Stimulated activated CD8-positive, alpha-beta memory T cell treated with anti-CD3 and anti-CD28 coated beads, Interleukin-15, amount 100 ng/mL, for 48 hours (primary cell): Measurements from ENCODE around the gene EIF5AL1.
"Not testable (repeated sequence)": the region's sequence is repeated elsewhere in the genome, so short reads cannot be mapped to it uniquely, and the experiment has no call there.

Source experiments
- DNase-seq, 2 donors: peaks; one replicate each; pipeline ENCODE4 v3.0.0-alpha.2; 2020; ENCODE audit warnings: low read depth in 2 of 2

EIF5AL1 gene

GRCh38 chr10:79555354-79556309 lies 43.3 kb downstream of the EIF5AL1 start:
- no peak for DNase-seq

- DNase-seq = not testable (repeated sequence)
Observed at GRCh38 chr10:79556961-79557360, 44.6 kb downstream of the EIF5AL1 start.

GRCh38 chr10:79559726-79560125 lies 47.4 kb downstream of the EIF5AL1 start:
- DNase-seq = no peak

- no peak for DNase-seq
Observed at GRCh38 chr10:79560160-79560709, 47.9 kb downstream of the EIF5AL1 start, which contains the start of gene SFTPA2. Gene SFTPA2 (minus strand): TSS chr10:79560407. CDS start chr10:79559483, 924 bp downstream.

- DNase-seq = no peak
Observed at GRCh38 chr10:79561257-79561656, 48.9 kb downstream of the EIF5AL1 start.

- peak; percentile 18 to 32 for DNase-seq
Observed at GRCh38 chr10:79562135-79562756, 49.9 kb downstream of the EIF5AL1 start.

GRCh38 chr10:79563426-79563825 lies 51.1 kb downstream of the EIF5AL1 start:
- DNase-seq = no peak
